ENCODE data around the gene KIF12. TPM values are rescaled to one million over a fixed set of nuclear protein-coding genes. Genes with fewer than 3 reads are reported as not detected.

The KIF12 gene
- total and polyA plus RNA-seq, 2 experiments from 2014 or later: 4.2 to 4.3 TPM

- no peak for TF ChIP-seq ZNF462 (CRISPR knock-in tag; IDR thresholded peaks at IDR 0.05)
- no peak for TF ChIP-seq STAT1 (IDR thresholded peaks at IDR 0.05; ENCODE audit: unreplicated experiment)
These were observed 21.3 kb upstream of the KIF12 start (continued) for GRCh38 chr9:114120192-114121014.

GRCh38 chr9:114119242-114120191, 20.4 kb upstream of the KIF12 start:
- no peaks in the 10 kb centered on the region for H3K79me2 ChIP-seq (replicated peaks; ENCODE audit: insufficient read depth)
- no peak overlapping the region for H3K4me3 ChIP-seq
- no peaks in the 10 kb centered on the region for H3F3A ChIP-seq (replicated peaks; ENCODE audit: low read depth)
- ATAC-seq (no peak), DNase-seq (ENCODE audit: low spot score) (no peak)
- no peaks in the 10 kb centered on the region for H3K9me3 Mint-ChIP-seq
- no peak overlapping the region for H3K27ac Mint-ChIP-seq
- no peak overlapping the region for H3K27ac ChIP-seq (ENCODE audit: low read depth)
- no peak overlapping the region for H3K4me2 ChIP-seq
- H3K4me3 Mint-ChIP-seq: no peak overlapping the region
- H3K36me3 ChIP-seq (ENCODE audit: insufficient read depth): no peaks in the 10 kb centered on the region
- H3K4me1 Mint-ChIP-seq: peaks cover 8% of the 10 kb centered on the region
- no peaks in the 10 kb centered on the region for H3K27me3 ChIP-seq (ENCODE audit: insufficient read depth)
- H3K4me1 ChIP-seq (ENCODE audit: insufficient read depth): no peaks in the 10 kb centered on the region
- H3K9me2 ChIP-seq (ENCODE audit: insufficient read depth): no peaks in the 10 kb centered on the region
- no peak overlapping the region for H2AFZ ChIP-seq
- H3K27me3 Mint-ChIP-seq (ENCODE audit: insufficient read depth, low read depth, poor library complexity): peaks cover 11% of the 10 kb centered on the region
- H4K20me1 ChIP-seq (replicated peaks; ENCODE audit: insufficient read depth): no peaks in the 10 kb centered on the region
- no peaks in the 10 kb centered on the region; the same call in 2 of the 3 replicates for H3K36me3 Mint-ChIP-seq (ENCODE audit: low read depth)
- TF ChIP-seq ZNF114 (CRISPR knock-in tag; IDR thresholded peaks at IDR 0.05): no peak
- no peak for TF ChIP-seq REST (IDR thresholded peaks at IDR 0.05; ENCODE audit: unreplicated experiment)
- TF ChIP-seq JUNB (IDR thresholded peaks at IDR 0.05; ENCODE audit: unreplicated experiment): no peak
- TF ChIP-seq ETS1 (IDR thresholded peaks at IDR 0.05): no peak
- no peak for TF ChIP-seq EZH2 (IDR thresholded peaks at IDR 0.05; ENCODE audit: low read depth, unreplicated experiment)
- no peak for TF ChIP-seq STAT1 (IDR thresholded peaks at IDR 0.05; ENCODE audit: unreplicated experiment)
- TF ChIP-seq EZH2phosphoT487 (IDR thresholded peaks at IDR 0.05; ENCODE audit: unreplicated experiment): no peak
